Esophagus squamous epithelium (tissue), 4 donors: ENCODE data around the gene TMTC1.

Experiments used
- CTCF ChIP-seq, 6 experiments: fragments of 450-650 bp in 4 of 6; fragments of 200-600 bp in 2 of 6; sonication (generic) in 2 of 6; IDR thresholded peaks; one replicate each; pipeline ENCODE4 v1.5.1; 2016 to 2019; ENCODE audit warnings: antibody characterized with exemption in 6 of 6, mild to moderate bottlenecking in 4 of 6, moderate library complexity in 4 of 6
- POLR2A ChIP-seq, 4 donors: fragments of 450-650 bp; IDR thresholded peaks; one replicate each; pipeline ENCODE4 v1.6.1; 2017; ENCODE audit warnings: antibody characterized with exemption in 4 of 4, mild to moderate bottlenecking in 4 of 4, moderate library complexity in 3 of 4

DNA sequence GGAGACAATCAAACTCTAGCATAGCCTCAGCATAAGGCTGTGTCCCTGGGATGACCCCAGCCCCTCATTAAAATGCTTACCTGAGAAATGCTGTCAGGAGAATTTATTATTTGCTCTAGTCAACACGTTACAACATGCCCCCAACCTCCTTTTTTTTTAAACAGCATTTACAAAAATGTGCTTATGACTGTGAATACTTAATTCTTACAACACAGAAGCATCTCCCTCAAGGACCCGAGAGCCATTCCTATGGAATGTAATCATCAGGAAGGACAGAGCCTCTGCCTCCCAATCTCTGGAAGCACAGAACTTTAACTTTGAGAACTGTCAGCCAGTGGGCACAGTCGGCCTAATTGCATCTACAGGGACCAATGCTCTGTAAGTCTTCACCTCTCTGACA is 149.7 kb downstream of the TMTC1 start:
- no peak for TF ChIP-seq CTCF (IDR thresholded peaks at IDR 0.05)
- no peak for TF ChIP-seq POLR2A (IDR thresholded peaks at IDR 0.05)
